ENCODE measurements around the gene FKBP8.

Gene FKBP8

GRCh38 chr19:18488403-18488723 is 55.0 kb downstream of the FKBP8 start:
- DNase-seq (ENCODE audit: low read depth), result no peak
- no peak overlapping the region for H3K4me3 ChIP-seq (ENCODE audit: low read depth, low read length)
- TF ChIP-seq CTCF (conservative IDR thresholded peaks at IDR 0.05; ENCODE audit: low read depth, low read length), result peak; percentile 21

GRCh38 chr19:18487576-18488402 is 55.6 kb downstream of the FKBP8 start:
- TF ChIP-seq CTCF (conservative IDR thresholded peaks at IDR 0.05; ENCODE audit: low read depth, low read length), result no peak
- DNase-seq (ENCODE audit: low read depth), result no peak
- no peak overlapping the region for H3K4me3 ChIP-seq (ENCODE audit: low read depth, low read length)

GRCh38 chr19:18486746-18487145 is 56.6 kb downstream of the FKBP8 start:
- no peak for DNase-seq (ENCODE audit: low read depth)
- no peak for TF ChIP-seq CTCF (conservative IDR thresholded peaks at IDR 0.05; ENCODE audit: low read depth, low read length)
- H3K4me3 ChIP-seq (ENCODE audit: low read depth, low read length), result no peak overlapping the region

- peak; percentile 28 for TF ChIP-seq CTCF (conservative IDR thresholded peaks at IDR 0.05; ENCODE audit: low read depth, low read length)
- no peak overlapping the region for H3K4me3 ChIP-seq (ENCODE audit: low read depth, low read length)
- DNase-seq (ENCODE audit: low read depth), result no peak
Measured at GRCh38 chr19:18484992-18485391, 58.4 kb downstream of the FKBP8 start.

- DNase-seq (ENCODE audit: low read depth), result no peak
- no peak for TF ChIP-seq CTCF (conservative IDR thresholded peaks at IDR 0.05; ENCODE audit: low read depth, low read length)
- H3K4me3 ChIP-seq (ENCODE audit: low read depth, low read length), result no peak overlapping the region
Measured at GRCh38 chr19:18483119-18483890, 60.1 kb downstream of the FKBP8 start.

Measured in choroid plexus epithelial cell (primary cell).